BLaER1 (cell line): ENCODE data around the gene MMP13.
"Not testable (repeated sequence)": the region's sequence is repeated elsewhere in the genome, so short reads cannot be mapped to it uniquely, and the experiment has no call there.

Experiments used
- H3K27ac ChIP-seq: shearing (Covaris generic); formaldehyde crosslinking; 2 replicates; pipeline ENCODE4 v1.8.1; 2022
- H3K27me3 ChIP-seq: shearing (Covaris generic); formaldehyde crosslinking; 2 replicates; pipeline ENCODE4 v1.8.1; 2022
- H3K36me3 ChIP-seq: shearing (Covaris generic); formaldehyde crosslinking; 2 replicates; pipeline ENCODE4 v1.8.1; 2022
- H3K4me1 ChIP-seq: shearing (Covaris generic); formaldehyde crosslinking; 2 replicates; pipeline ENCODE4 v1.8.1; 2022
- H3K4me2 ChIP-seq: shearing (Covaris generic); formaldehyde crosslinking; 2 replicates; pipeline ENCODE4 v1.8.1; 2022
- H3K4me3 ChIP-seq: shearing (Covaris generic); formaldehyde crosslinking; 2 replicates; pipeline ENCODE4 v1.8.1; 2022
- H3K9ac ChIP-seq: shearing (Covaris generic); formaldehyde crosslinking; 2 replicates; pipeline ENCODE4 v1.8.1; 2022
- H3K9me3 ChIP-seq: shearing (Covaris generic); formaldehyde crosslinking; 2 replicates; pipeline ENCODE4 v1.8.1; 2022
- H4K20me1 ChIP-seq: shearing (Covaris generic); formaldehyde crosslinking; 2 replicates; pipeline ENCODE4 v1.8.1; 2022
- Cebpa-rat ChIP-seq: shearing (Covaris generic); IDR thresholded peaks from 2 replicates; pipeline ENCODE4 v1.8.1; 2022

Gene MMP13

GRCh38 chr11:102974552-102975280, 19.2 kb upstream of the MMP13 start:
- Histone ChIP-seq H3K27ac (no peak overlapping the region), H3K36me3 (no peaks in the 10 kb centered on the region), H3K9me3 (no peaks in the 10 kb centered on the region), H4K20me1 (no peaks in the 10 kb centered on the region), H3K4me2 (no peak overlapping the region), H3K27me3 (no peaks in the 10 kb centered on the region), H3K4me1 (no peaks in the 10 kb centered on the region), H3K4me3 (no peak overlapping the region), H3K9ac (no peak overlapping the region)
- no peak for TF ChIP-seq Cebpa-rat

GRCh38 chr11:102973698-102974097, 18.2 kb upstream of the MMP13 start:
- H3K27me3 ChIP-seq, H3K4me3 ChIP-seq, H3K9me3 ChIP-seq, H3K4me2 ChIP-seq, H4K20me1 ChIP-seq, H3K27ac ChIP-seq, H3K9ac ChIP-seq, H3K36me3 ChIP-seq, H3K4me1 ChIP-seq: not testable (repeated sequence)

- Histone ChIP-seq H3K4me1 (no peaks in the 10 kb centered on the region), H3K36me3 (no peaks in the 10 kb centered on the region), H3K4me2 (no peak overlapping the region), H3K4me3 (no peak overlapping the region), H4K20me1 (no peaks in the 10 kb centered on the region), H3K9ac (no peak overlapping the region), H3K27ac (no peak overlapping the region), H3K9me3 (no peaks in the 10 kb centered on the region), H3K27me3 (no peaks in the 10 kb centered on the region)
- TF ChIP-seq Cebpa-rat, result no peak
Observed at GRCh38 chr11:102972853-102973252, 17.3 kb upstream of the MMP13 start.

- Histone ChIP-seq H3K4me2 (peak overlapping the region; percentile 6; the same call in 1 of the 2 replicates), H3K9me3 (no peaks in the 10 kb centered on the region), H3K27me3 (no peaks in the 10 kb centered on the region), H4K20me1 (no peaks in the 10 kb centered on the region), H3K9ac (no peak overlapping the region), H3K4me1 (no peaks in the 10 kb centered on the region), H3K4me3 (no peak overlapping the region), H3K27ac (no peak overlapping the region), H3K36me3 (no peaks in the 10 kb centered on the region)
- TF ChIP-seq Cebpa-rat, result no peak
Observed at GRCh38 chr11:102971766-102972165, 16.2 kb upstream of the MMP13 start.

DNA sequence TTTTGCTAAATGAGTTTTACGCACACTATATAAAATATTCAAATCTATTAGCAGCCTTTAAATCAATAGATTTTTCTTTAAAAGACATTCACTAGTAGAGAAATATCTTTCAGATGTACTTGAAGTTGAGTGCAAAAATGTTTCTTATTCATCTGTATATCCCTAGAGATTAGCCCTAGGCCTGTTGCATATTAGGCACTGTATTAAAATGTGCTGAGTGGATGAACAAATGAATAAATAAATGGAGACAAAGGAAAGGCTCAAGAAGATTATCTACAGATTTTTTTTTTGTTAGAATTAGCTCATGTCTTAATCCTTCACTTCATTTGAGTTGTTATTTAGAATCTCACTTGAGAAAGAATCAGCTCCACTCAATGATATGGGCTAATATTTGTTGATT, 12.0 kb upstream of the MMP13 start:
- H3K27ac ChIP-seq, result no peak overlapping the region
- H3K27me3 ChIP-seq, result no peaks in the 10 kb centered on the region
- no peaks in the 10 kb centered on the region for H3K9me3 ChIP-seq
- H3K4me1 ChIP-seq, result no peaks in the 10 kb centered on the region
- H3K4me2 ChIP-seq, result no peak overlapping the region
- no peak overlapping the region for H3K9ac ChIP-seq
- H3K4me3 ChIP-seq, result no peak overlapping the region
- no peaks in the 10 kb centered on the region for H3K36me3 ChIP-seq
- H4K20me1 ChIP-seq, result no peaks in the 10 kb centered on the region
- TF ChIP-seq Cebpa-rat, result no peak

DNA sequence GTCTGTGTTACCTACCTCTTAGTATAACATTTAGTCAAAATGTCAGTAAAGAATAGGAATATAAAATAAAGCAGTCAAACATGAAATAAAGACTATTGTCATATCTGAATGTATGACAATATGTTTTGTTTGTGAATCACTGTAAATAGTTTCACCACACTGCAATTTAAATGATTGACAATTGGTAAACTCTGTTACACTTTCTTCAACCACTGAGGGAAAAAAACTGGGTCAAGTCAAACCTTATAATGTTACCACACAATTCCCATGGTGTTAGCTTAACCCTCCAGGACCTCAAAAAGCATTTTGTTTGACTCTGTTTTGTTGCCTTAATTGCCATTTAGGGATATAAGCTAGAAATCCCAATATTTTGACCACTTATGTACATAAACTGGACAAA, 10.5 kb upstream of the MMP13 start:
- no peak overlapping the region for H3K27ac ChIP-seq
- no peaks in the 10 kb centered on the region for H3K4me1 ChIP-seq

DNA sequence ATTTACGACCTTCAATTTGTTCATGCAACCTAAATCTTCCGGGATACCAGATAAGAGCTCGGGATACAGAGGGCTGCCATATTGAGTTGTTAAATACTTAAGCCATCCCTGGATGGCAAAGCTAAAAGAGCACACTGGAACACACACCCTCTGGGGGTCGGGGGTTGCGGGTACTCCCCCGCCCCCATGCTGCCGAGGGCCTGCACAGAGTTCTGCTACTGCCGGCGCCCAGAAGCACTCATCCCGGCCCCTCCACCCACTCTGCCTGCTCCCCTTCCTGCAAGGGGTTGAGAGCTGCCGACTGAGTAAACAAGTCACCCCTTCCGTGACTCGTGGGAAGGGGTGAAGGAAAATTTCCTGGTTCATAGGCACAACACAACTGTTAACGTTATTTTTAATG, 9.3 kb upstream of the MMP13 start:
- no peaks in the 10 kb centered on the region for H3K36me3 ChIP-seq
- H3K27me3 ChIP-seq, result no peaks in the 10 kb centered on the region
- no peaks in the 10 kb centered on the region for H4K20me1 ChIP-seq
- H3K4me3 ChIP-seq, result no peak overlapping the region
- no peak overlapping the region for H3K4me2 ChIP-seq
- H3K9me3 ChIP-seq, result no peaks in the 10 kb centered on the region
- TF ChIP-seq Cebpa-rat, result no peak
- no peak overlapping the region for H3K27ac ChIP-seq
- no peaks in the 10 kb centered on the region for H3K4me1 ChIP-seq
- no peak overlapping the region for H3K9ac ChIP-seq

More for the DNA sequence above, 10.5 kb upstream of the MMP13 start:
- Histone ChIP-seq H3K27me3 (no peaks in the 10 kb centered on the region), H3K4me3 (no peak overlapping the region), H3K9me3 (no peaks in the 10 kb centered on the region), H4K20me1 (no peaks in the 10 kb centered on the region), H3K36me3 (no peaks in the 10 kb centered on the region), H3K4me2 (no peak overlapping the region), H3K9ac (no peak overlapping the region)
- no peak for TF ChIP-seq Cebpa-rat

DNA sequence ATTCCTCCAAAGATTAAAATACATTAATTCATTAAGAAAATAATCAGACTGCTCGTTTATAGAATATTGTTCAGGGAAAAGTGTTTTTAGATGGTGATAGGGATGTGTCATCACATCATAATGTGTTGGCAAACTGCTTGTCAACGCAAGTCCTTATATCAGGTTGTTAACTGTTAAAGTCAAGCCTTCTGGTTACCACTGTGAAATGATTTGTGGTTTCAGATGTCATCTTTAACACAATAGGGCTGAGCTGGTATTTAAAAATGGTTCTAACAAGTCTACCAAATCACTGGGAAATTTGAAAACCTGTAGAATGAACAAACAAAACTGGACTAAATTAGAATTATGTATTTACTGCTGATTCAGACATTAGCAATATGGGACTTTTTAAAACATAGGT, 2.4 kb upstream of the MMP13 start:
- no peaks in the 10 kb centered on the region for H3K4me1 ChIP-seq
- H4K20me1 ChIP-seq, result no peaks in the 10 kb centered on the region
- no peak overlapping the region for H3K4me2 ChIP-seq
- H3K36me3 ChIP-seq, result no peaks in the 10 kb centered on the region
- no peak overlapping the region for H3K27ac ChIP-seq
- no peak overlapping the region for H3K9ac ChIP-seq
- no peak overlapping the region for H3K4me3 ChIP-seq
- no peaks in the 10 kb centered on the region for H3K9me3 ChIP-seq
- no peaks in the 10 kb centered on the region for H3K27me3 ChIP-seq
- TF ChIP-seq Cebpa-rat, result no peak

GRCh38 chr11:102950622-102951081, 4.9 kb downstream of the MMP13 start:
- no peak overlapping the region for H3K4me2 ChIP-seq
- no peak overlapping the region for H3K4me3 ChIP-seq
- no peaks in the 10 kb centered on the region for H4K20me1 ChIP-seq
- no peak overlapping the region for H3K9ac ChIP-seq
- H3K4me1 ChIP-seq, result no peaks in the 10 kb centered on the region
- no peak overlapping the region for H3K27ac ChIP-seq
- TF ChIP-seq Cebpa-rat, result no peak
- no peaks in the 10 kb centered on the region for H3K9me3 ChIP-seq
- no peaks in the 10 kb centered on the region for H3K36me3 ChIP-seq
- H3K27me3 ChIP-seq, result no peaks in the 10 kb centered on the region

- H3K4me2 ChIP-seq, result no peak overlapping the region
- H3K4me1 ChIP-seq, result no peaks in the 10 kb centered on the region
- H3K27ac ChIP-seq, result no peak overlapping the region
- H3K9me3 ChIP-seq, result no peaks in the 10 kb centered on the region
- no peaks in the 10 kb centered on the region for H4K20me1 ChIP-seq
- no peaks in the 10 kb centered on the region for H3K27me3 ChIP-seq
- H3K36me3 ChIP-seq, result no peaks in the 10 kb centered on the region
- no peak for TF ChIP-seq Cebpa-rat
- H3K4me3 ChIP-seq, result no peak overlapping the region
- H3K9ac ChIP-seq, result no peak overlapping the region
Observed at GRCh38 chr11:102946237-102946636, 9.3 kb downstream of the MMP13 start.
